ENCODE data around the gene LGI2.
A peak's percentile ranks its signal among the peaks of the same experiment; 100 is the strongest.

LGI2 gene

GRCh38 chr4:24979554-24979953 lies 51.2 kb downstream of the LGI2 start:
- Histone ChIP-seq H3K9ac (ENCODE audit: low read depth, low read length, poor library complexity, severe bottlenecking) (no peak overlapping the region), H3F3A (ENCODE audit: low read depth) (no peaks in the 10 kb centered on the region), H3K36me3 (ENCODE audit: insufficient read depth, low read length) (no peaks in the 10 kb centered on the region), H3K79me2 (ENCODE audit: insufficient read depth, low read length) (no peaks in the 10 kb centered on the region), H3K4me2 (ENCODE audit: low read depth, low read length, poor library complexity, severe bottlenecking) (peak overlapping the region; percentile 17), H3K27me3 (ENCODE audit: insufficient read depth, low read length, poor library complexity, severe bottlenecking) (no peaks in the 10 kb centered on the region), H3K4me3 (ENCODE audit: low read length, poor library complexity, severe bottlenecking) (no peak overlapping the region), H3K9me3 (ENCODE audit: insufficient read depth, low read depth, low read length) (no peaks in the 10 kb centered on the region), H3K9me2 (replicated peaks; ENCODE audit: low read depth, low read length) (no peaks in the 10 kb centered on the region), H4K20me1 (ENCODE audit: insufficient read depth, low read length, poor library complexity, severe bottlenecking) (no peaks in the 10 kb centered on the region), H2AFZ (ENCODE audit: low read length) (0 out of 2 replicates have a peak overlapping the region, but pooled peaks have one; percentile 38), H3K4me1 (ENCODE audit: insufficient read depth, low read length, poor library complexity, severe bottlenecking) (peaks cover 4% of the 10 kb centered on the region)
- TF ChIP-seq CTCF (conservative IDR thresholded peaks at IDR 0.05; ENCODE audit: low read length) = no peak

GRCh38 chr4:24978291-24979075 lies 52.3 kb downstream of the LGI2 start:
- Histone ChIP-seq H3K4me1 (ENCODE audit: insufficient read depth, low read length, poor library complexity, severe bottlenecking) (peaks cover 4% of the 10 kb centered on the region), H2AFZ (ENCODE audit: low read length) (no peak overlapping the region), H3K9ac (ENCODE audit: low read depth, low read length, poor library complexity, severe bottlenecking) (no peak overlapping the region), H4K20me1 (ENCODE audit: insufficient read depth, low read length, poor library complexity, severe bottlenecking) (no peaks in the 10 kb centered on the region), H3K9me2 (replicated peaks; ENCODE audit: low read depth, low read length) (no peaks in the 10 kb centered on the region), H3K79me2 (ENCODE audit: insufficient read depth, low read length) (no peaks in the 10 kb centered on the region), H3K36me3 (ENCODE audit: insufficient read depth, low read length) (no peaks in the 10 kb centered on the region), H3K9me3 (ENCODE audit: insufficient read depth, low read depth, low read length) (no peaks in the 10 kb centered on the region), H3K4me3 (ENCODE audit: low read length, poor library complexity, severe bottlenecking) (no peak overlapping the region), H3K4me2 (ENCODE audit: low read depth, low read length, poor library complexity, severe bottlenecking) (no peak overlapping the region), H3F3A (ENCODE audit: low read depth) (no peaks in the 10 kb centered on the region), H3K27me3 (ENCODE audit: insufficient read depth, low read length, poor library complexity, severe bottlenecking) (no peaks in the 10 kb centered on the region)
- TF ChIP-seq CTCF (conservative IDR thresholded peaks at IDR 0.05; ENCODE audit: low read length) (no peak), EZH2phosphoT487 (IDR thresholded peaks at IDR 0.05; ENCODE audit: borderline replicate concordance) (no peak)

GRCh38 chr4:24975510-24975909 lies 55.2 kb downstream of the LGI2 start:
- no peak overlapping the region for H3K4me3 ChIP-seq (ENCODE audit: low read length, poor library complexity, severe bottlenecking)
- no peak overlapping the region for H3K9ac ChIP-seq (ENCODE audit: low read depth, low read length, poor library complexity, severe bottlenecking)
- H3K36me3 ChIP-seq (ENCODE audit: insufficient read depth, low read length) = no peaks in the 10 kb centered on the region
- TF ChIP-seq EZH2phosphoT487 (IDR thresholded peaks at IDR 0.05; ENCODE audit: borderline replicate concordance) (no peak), CTCF (conservative IDR thresholded peaks at IDR 0.05; ENCODE audit: low read length) (no peak)
- no peaks in the 10 kb centered on the region for H3K27me3 ChIP-seq (ENCODE audit: insufficient read depth, low read length, poor library complexity, severe bottlenecking)
- H3K9me3 ChIP-seq (ENCODE audit: insufficient read depth, low read depth, low read length) = no peaks in the 10 kb centered on the region
- no peaks in the 10 kb centered on the region for H3F3A ChIP-seq (ENCODE audit: low read depth)
- peaks cover 4% of the 10 kb centered on the region for H3K4me1 ChIP-seq (ENCODE audit: insufficient read depth, low read length, poor library complexity, severe bottlenecking)
- no peaks in the 10 kb centered on the region for H3K79me2 ChIP-seq (ENCODE audit: insufficient read depth, low read length)
- no peak overlapping the region for H2AFZ ChIP-seq (ENCODE audit: low read length)
- no peak overlapping the region for H3K4me2 ChIP-seq (ENCODE audit: low read depth, low read length, poor library complexity, severe bottlenecking)
- H3K9me2 ChIP-seq (replicated peaks; ENCODE audit: low read depth, low read length) = no peaks in the 10 kb centered on the region
- no peaks in the 10 kb centered on the region for H4K20me1 ChIP-seq (ENCODE audit: insufficient read depth, low read length, poor library complexity, severe bottlenecking)
